Measurements from ENCODE around the gene CFAP77. TPM values are rescaled to one million over a fixed set of nuclear protein-coding genes. Genes with fewer than 3 reads are reported as not detected.

Gene CFAP77
- total RNA-seq, 2 donors from 2014 or later = not detected

- Histone ChIP-seq H3K4me1 (ENCODE audit: control insufficient read depth in 1 of 2, low read depth in 2 of 2) (peaks cover 0 to 8% of the 10 kb centered on the region in 2 donors), H3K27me3 (replicated peaks; ENCODE audit: insufficient read depth) (peaks cover 26% of the 10 kb centered on the region), H3K27ac (no peak overlapping the region), H3K36me3 (peaks cover 4% of the 10 kb centered on the region), H3K9me3 (no peaks in the 10 kb centered on the region), H3K4me3 (no peak overlapping the region)
- ATAC-seq (ENCODE audit: insufficient number of reproducible peaks, low FRiP score, low read depth) (no peak), DNase-seq (ENCODE audit: low spot score) (no peak)
- TF ChIP-seq, protein P1, sequence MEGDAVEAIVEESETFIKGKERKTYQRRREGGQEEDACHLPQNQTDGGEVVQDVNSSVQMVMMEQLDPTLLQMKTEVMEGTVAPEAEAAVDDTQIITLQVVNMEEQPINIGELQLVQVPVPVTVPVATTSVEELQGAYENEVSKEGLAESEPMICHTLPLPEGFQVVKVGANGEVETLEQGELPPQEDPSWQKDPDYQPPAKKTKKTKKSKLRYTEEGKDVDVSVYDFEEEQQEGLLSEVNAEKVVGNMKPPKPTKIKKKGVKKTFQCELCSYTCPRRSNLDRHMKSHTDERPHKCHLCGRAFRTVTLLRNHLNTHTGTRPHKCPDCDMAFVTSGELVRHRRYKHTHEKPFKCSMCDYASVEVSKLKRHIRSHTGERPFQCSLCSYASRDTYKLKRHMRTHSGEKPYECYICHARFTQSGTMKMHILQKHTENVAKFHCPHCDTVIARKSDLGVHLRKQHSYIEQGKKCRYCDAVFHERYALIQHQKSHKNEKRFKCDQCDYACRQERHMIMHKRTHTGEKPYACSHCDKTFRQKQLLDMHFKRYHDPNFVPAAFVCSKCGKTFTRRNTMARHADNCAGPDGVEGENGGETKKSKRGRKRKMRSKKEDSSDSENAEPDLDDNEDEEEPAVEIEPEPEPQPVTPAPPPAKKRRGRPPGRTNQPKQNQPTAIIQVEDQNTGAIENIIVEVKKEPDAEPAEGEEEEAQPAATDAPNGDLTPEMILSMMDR (IDR thresholded peaks at IDR 0.05) = no peak
Observed at GRCh38 chr9:132589148-132590036, 179.4 kb downstream of the CFAP77 start.

- peaks cover 0 to 8% of the 10 kb centered on the region in 2 donors for H3K4me1 ChIP-seq (ENCODE audit: control insufficient read depth in 1 of 2, low read depth in 2 of 2)
Observed at GRCh38 chr9:132590037-132590317, 180.0 kb downstream of the CFAP77 start.

GRCh38 chr9:132590318-132591182 lies 180.5 kb downstream of the CFAP77 start:
- H3K36me3 ChIP-seq = peaks cover 9% of the 10 kb centered on the region
- no peak for DNase-seq (ENCODE audit: low spot score)
- TF ChIP-seq, protein P1 (IDR thresholded peaks at IDR 0.05) = no peak
- ATAC-seq (ENCODE audit: insufficient number of reproducible peaks, low FRiP score, low read depth) = no peak
- H3K9me3 ChIP-seq = no peaks in the 10 kb centered on the region
- H3K4me3 ChIP-seq = no peak overlapping the region
- H3K27ac ChIP-seq = no peak overlapping the region
- H3K4me1 ChIP-seq (ENCODE audit: control insufficient read depth in 1 of 2, low read depth in 2 of 2) = peaks cover 0 to 8% of the 10 kb centered on the region in 2 donors
- H3K27me3 ChIP-seq (replicated peaks; ENCODE audit: insufficient read depth) = peaks cover 20% of the 10 kb centered on the region

More at GRCh38 chr9:132590037-132590317, 180.0 kb downstream of the CFAP77 start:
- no peak for DNase-seq (ENCODE audit: low spot score)
- TF ChIP-seq, protein P1 (IDR thresholded peaks at IDR 0.05) = no peak
- Histone ChIP-seq H3K27me3 (replicated peaks; ENCODE audit: insufficient read depth) (peaks cover 25% of the 10 kb centered on the region), H3K4me3 (no peak overlapping the region), H3K27ac (no peak overlapping the region), H3K9me3 (no peaks in the 10 kb centered on the region), H3K36me3 (peaks cover 9% of the 10 kb centered on the region)
- ATAC-seq (ENCODE audit: insufficient number of reproducible peaks, low FRiP score, low read depth) = no peak

DNA sequence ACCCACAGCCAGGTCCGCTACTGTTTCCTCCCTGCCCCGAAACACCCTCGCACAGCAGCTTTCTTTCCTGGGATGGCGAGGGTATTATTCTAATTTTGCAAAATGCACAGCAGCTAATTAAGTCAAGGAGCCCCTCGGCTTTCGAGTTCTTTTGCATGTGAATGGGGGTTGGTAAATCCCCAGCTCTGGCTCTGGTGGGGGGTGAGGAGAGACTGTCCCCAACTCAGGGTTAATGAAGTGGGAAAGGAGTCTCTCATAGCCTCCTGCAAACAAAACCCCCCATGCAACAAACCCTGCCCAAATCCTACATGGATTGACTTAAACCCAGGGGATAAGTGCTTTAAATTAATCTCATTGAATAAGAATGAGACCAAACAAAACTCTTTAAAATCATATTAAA lies 181.2 kb downstream of the CFAP77 start:
- H3K9me3 ChIP-seq = no peaks in the 10 kb centered on the region
- no peak overlapping the region for H3K4me3 ChIP-seq
- TF ChIP-seq, protein P1 (IDR thresholded peaks at IDR 0.05) = no peak
- peaks cover 17% of the 10 kb centered on the region for H3K27me3 ChIP-seq (replicated peaks; ENCODE audit: insufficient read depth)
- DNase-seq (ENCODE audit: low spot score) (no peak), ATAC-seq (ENCODE audit: insufficient number of reproducible peaks, low FRiP score, low read depth) (no peak)
- H3K36me3 ChIP-seq = peaks cover 12% of the 10 kb centered on the region
- H3K27ac ChIP-seq = no peak overlapping the region
- peaks cover 0 to 8% of the 10 kb centered on the region in 2 donors for H3K4me1 ChIP-seq (ENCODE audit: control insufficient read depth in 1 of 2, low read depth in 2 of 2)

GRCh38 chr9:132591751-132592314 lies 181.8 kb downstream of the CFAP77 start:
- Histone ChIP-seq H3K36me3 (peaks cover 12% of the 10 kb centered on the region), H3K27me3 (replicated peaks; ENCODE audit: insufficient read depth) (peaks cover 14% of the 10 kb centered on the region), H3K27ac (no peak overlapping the region), H3K4me1 (ENCODE audit: control insufficient read depth in 1 of 2, low read depth in 2 of 2) (peaks cover 0 to 8% of the 10 kb centered on the region in 2 donors), H3K9me3 (no peaks in the 10 kb centered on the region), H3K4me3 (no peak overlapping the region)
- ATAC-seq (ENCODE audit: insufficient number of reproducible peaks, low FRiP score, low read depth) = no peak
- TF ChIP-seq, protein P1 (IDR thresholded peaks at IDR 0.05) = no peak
- no peak for DNase-seq (ENCODE audit: low spot score)

Measured in thoracic aorta (tissue), 2 donors.